HepG2 (cell line): ENCODE results near the gene TRIM72. TPM values are rescaled to one million over a fixed set of nuclear protein-coding genes. Genes with fewer than 3 reads are reported as not detected.

Experiments used
- ATAC-seq: fragments of 200-7000 bp; cut with Tn5 transposase; 3 replicates; pipeline ENCODE4 v1.9.1; 2020; ENCODE audit warnings: mild to moderate bottlenecking, moderate library complexity
- BruUV-seq: library from RNA; stranded (reverse); fragments of 400-500 nt; replicated peaks from 2 replicates; lab custom pipeline; 2021; lab: Mats Ljungman, UMichigan
- CTCF ChIA-PET: fragments of 300-600 bp; formaldehyde crosslinking; extraction: SDS; loops from one replicate; lab custom pipeline; 2021; ENCODE audit warnings: low total read pairs, inconsistent platforms, low intra/inter-chr PET ratio; lab: Yijun Ruan, JAX
- POLR2A ChIA-PET: fragments of 350-600 bp; sonication (Branson Sonifier 250); formaldehyde crosslinking; loops from one replicate; lab custom pipeline; 2020; ENCODE audit warnings: antibody characterized with exemption, inconsistent platforms; lab: Yijun Ruan, JAX
- DNase-seq: peaks from one replicate; pipeline ENCODE4 v3.0.0-alpha.2; 2015; ENCODE audit warnings: low spot score
- FAIRE-seq: peaks from 3 replicates; lab custom pipeline; 2011; peaks lifted over from hg19 to GRCh38; lab: Jason Lieb, UNC
- H2AFZ ChIP-seq: one replicate; pipeline ENCODE4 v1.6.1; 2011; ENCODE audit warnings: low read length, inconsistent platforms
- H3K27ac ChIP-seq: fragments of 300-600 bp; 3 replicates; pipeline ENCODE4 v1.8.0; 2011; ENCODE audit warnings: mixed run types, mild to moderate bottlenecking, mixed read lengths, low read length, inconsistent platforms; ENCODE audit not compliant: insufficient read depth; ENCODE audit errors: extremely low read length
- H3K27me3 ChIP-seq, 2 experiments: fragments of 200-600 bp in 1 of 2; 2 replicates in 1 of 2; 3 replicates in 1 of 2; pipeline versions ENCODE4 v1.6.0 to v1.8.0; 2011; ENCODE audit warnings: low read length in 2 of 2, mild to moderate bottlenecking in 2 of 2, moderate library complexity in 2 of 2, inconsistent platforms in 1 of 2; ENCODE audit not compliant: insufficient read depth in 2 of 2, control insufficient read depth in 1 of 2
- H3K36me3 ChIP-seq, 2 experiments: fragments of 200-600 bp in 1 of 2; replicated peaks in 1 of 2; 2 replicates in 1 of 2; 3 replicates in 1 of 2; pipeline versions ENCODE4 v1.5.1 to v1.8.0; 2011; ENCODE audit warnings: low read length in 2 of 2, inconsistent platforms in 1 of 2; ENCODE audit not compliant: insufficient read depth in 2 of 2, control insufficient read depth in 1 of 2
- H3K4me1 ChIP-seq: 2 replicates; pipeline ENCODE4 v1.5.1; 2012; ENCODE audit warnings: low read length, inconsistent platforms; ENCODE audit not compliant: insufficient read depth
- H3K4me2 ChIP-seq: 2 replicates; pipeline ENCODE4 v1.6.0; 2011; ENCODE audit warnings: low read depth, low read length, inconsistent platforms
- H3K4me3 ChIP-seq, 3 experiments: fragments of 200-600 bp in 1 of 3; sonication (generic), shearing (Covaris generic) in 1 of 3; replicated peaks in 1 of 3; 2 replicates each; pipeline ENCODE4 v1.5.1; 2011 to 2016; ENCODE audit warnings: low read length in 3 of 3, inconsistent platforms in 2 of 3, low read depth in 2 of 3, mild to moderate bottlenecking in 2 of 3, control low read depth in 1 of 3, mixed read lengths in 1 of 3; ENCODE audit not compliant: insufficient read depth in 1 of 3
- H3K79me2 ChIP-seq: one replicate; pipeline ENCODE4 v1.6.1; 2011; ENCODE audit warnings: low read length, inconsistent platforms; ENCODE audit not compliant: insufficient read depth
- H3K9ac ChIP-seq: 2 replicates; pipeline ENCODE4 v1.6.0; 2011; ENCODE audit warnings: mild to moderate bottlenecking, low read depth, low read length, inconsistent platforms; ENCODE audit not compliant: insufficient read depth
- H3K9me3 ChIP-seq: 2 replicates; pipeline ENCODE4 v1.5.1; 2012; ENCODE audit warnings: mild to moderate bottlenecking, low read length
- H4K20me1 ChIP-seq: 2 replicates; pipeline ENCODE4 v1.6.0; 2011; ENCODE audit warnings: inconsistent platforms, mild to moderate bottlenecking, low read length, moderate library complexity; ENCODE audit not compliant: insufficient read depth
- CEBPB ChIP-seq: IDR thresholded peaks from 2 replicates; pipeline ENCODE4 v1.6.1; 2011; ENCODE audit warnings: low read depth, low read length, improper control_type of control experiment, borderline replicate concordance
- EP300 ChIP-seq, 3 experiments: sonication (generic) in 1 of 3; formaldehyde crosslinking in 1 of 3; IDR thresholded peaks; 2 replicates each; pipeline versions ENCODE4 v1.5.1 to v1.6.1; 2011 to 2020; ENCODE audit warnings: low read depth in 2 of 3, low read length in 2 of 3, borderline replicate concordance in 1 of 3, improper control_type of control experiment in 1 of 3, mild to moderate bottlenecking in 1 of 3, missing genetic modification reagents in 1 of 3, moderate library complexity in 1 of 3
- HNF4A ChIP-seq: sonication (generic); formaldehyde crosslinking; IDR thresholded peaks from 2 replicates; pipeline ENCODE4 v1.4.0; 2020; ENCODE audit warnings: missing genetic modification reagents
- IRF2 ChIP-seq: IDR thresholded peaks from 2 replicates; pipeline ENCODE4 v1.6.1; 2018; ENCODE audit warnings: missing genetic modification reagents, missing compliant biosample characterization
- KIAA2018 ChIP-seq: sonication (generic); formaldehyde crosslinking; IDR thresholded peaks from 2 replicates; pipeline ENCODE4 v1.5.0; 2020; ENCODE audit warnings: mild to moderate bottlenecking, missing genetic modification reagents, borderline replicate concordance
- NFYB ChIP-seq: sonication (generic); formaldehyde crosslinking; IDR thresholded peaks from 2 replicates; pipeline ENCODE4 v1.4.0; 2020; ENCODE audit warnings: missing genetic modification reagents
- NR2F1 ChIP-seq, 2 experiments: fragments of 450-650 bp in 1 of 2; formaldehyde crosslinking in 1 of 2; IDR thresholded peaks; 2 replicates each; pipeline versions ENCODE4 v1.5.0 to v1.6.1; 2016 to 2020; ENCODE audit warnings: mild to moderate bottlenecking in 1 of 2, missing compliant biosample characterization in 1 of 2, missing genetic modification reagents in 1 of 2, moderate library complexity in 1 of 2
- PBX3 ChIP-seq: sonication (generic); formaldehyde crosslinking; IDR thresholded peaks from 2 replicates; pipeline ENCODE4 v1.8.1; 2023; ENCODE audit warnings: missing genetic modification reagents, inconsistent platforms, borderline replicate concordance
- SCMH1 ChIP-seq: sonication (generic); formaldehyde crosslinking; IDR thresholded peaks from 2 replicates; pipeline ENCODE4 v1.9.0; 2021; ENCODE audit warnings: missing genetic modification reagents, mild to moderate bottlenecking, borderline replicate concordance
- SOX5 ChIP-seq: IDR thresholded peaks from 2 replicates; pipeline ENCODE4 v1.6.1; 2016; ENCODE audit warnings: borderline replicate concordance
- THRA ChIP-seq: sonication (generic); formaldehyde crosslinking; IDR thresholded peaks from 2 replicates; pipeline ENCODE4 v1.4.0; 2020; ENCODE audit warnings: missing genetic modification reagents, borderline replicate concordance
- ZMYM3 ChIP-seq: sonication (generic); formaldehyde crosslinking; IDR thresholded peaks from 2 replicates; pipeline ENCODE4 v1.5.1; 2020; ENCODE audit warnings: mild to moderate bottlenecking, missing genetic modification reagents
- ZNF256 ChIP-seq: sonication (generic); formaldehyde crosslinking; conservative IDR thresholded peaks from 2 replicates; pipeline ENCODE4 v1.4.0; 2020; ENCODE audit warnings: missing genetic modification reagents
- WGBS: methylation state at CpG from one replicate; pipeline ENCODE4 v1.1.6; 2017; ENCODE audit warnings: low lambda C conversion rate; 5-methylcytosine and 5-hydroxymethylcytosine counted together
- in situ Hi-C: cut with HindIII; loops from 2 replicates; pipeline ENCODE4 v1.10.0; 2017; ENCODE audit warnings: low pct_unique_long_range_greater_than_20kb; ENCODE audit not compliant: extremely low pct_ligation_motif_present
- intact Hi-C: fragments of 100-400 bp; cut with micrococcal nuclease; formaldehyde crosslinking; loops from one replicate; pipeline ENCODE4 v1.10.0; 2022; ENCODE audit not compliant: unreplicated experiment
- polyA plus RNA-seq, 8 experiments: library from polyadenylated mRNA; depleted of rRNA in 3 of 8; stranded (reverse) in 7 of 8; unstranded in 1 of 8; fragments of >200 nt; fragmentation: Illumina TruSeq in 4 of 8; extraction: Trizol in 4 of 8; gene quantifications; 2 replicates each; pipeline versions ENCODE4 v1.2.1 to v1.2.3, GENCODE V29; 2011 to 2016; ENCODE audit warnings: low read depth in 4 of 8, missing spikeins in 1 of 8, mixed read lengths in 1 of 8; ENCODE audit not compliant: insufficient read depth in 1 of 8
- total RNA-seq, 5 experiments: library from RNA; depleted of rRNA; stranded (reverse); fragments of >200 nt; fragmentation: Illumina TruSeq; extraction: Trizol; gene quantifications; 2 replicates each; pipeline ENCODE4 v1.2.3, GENCODE V29; 2016; ENCODE audit warnings: low read depth in 1 of 5

The TRIM72 gene
- total and polyA plus RNA-seq, 2 of the 13 experiments (the other 11 are each of a cell fraction or from before 2014, with no cell fraction given): not detected

- Histone ChIP-seq H4K20me1 (no peaks in the 10 kb centered on the region), H3K4me1 (peaks cover 48% of the 10 kb centered on the region), H3K79me2 (no peaks in the 10 kb centered on the region), H3K27ac (peak overlapping the region; percentile 26), H3K4me2 (peak overlapping the region; percentile 29; the same call in 1 of the 2 replicates), H3K36me3 (no peaks in the 10 kb centered on the region), H3K9ac (no peak overlapping the region), H3K27me3 (0 out of 5 replicates have a peak, but pooled peaks cover 0 to 5% of the 10 kb centered on the region in 2 experiments), H3K4me3 (no peak overlapping the region), H3K9me3 (no peaks in the 10 kb centered on the region), H2AFZ (no peak overlapping the region)
- FAIRE-seq (no peak), DNase-seq (peak; percentile 58), ATAC-seq (peak; percentile 78)
- WGBS: 0% methylated on average over 2 of the region's 2 CpGs
- BruUV-seq: no TSS peak
- ChIA-PET POLR2A (interaction anchor here (1.9 kb wide), 1 partner anchor 11 kb away, joined by 10 read pairs; the partner anchor contains the start of gene FUS), CTCF (no interaction called here)
- in situ Hi-C loops: no loop called here
- intact Hi-C loops: no loop called here
- TF ChIP-seq ZMYM3 (0 out of 2 replicates have a peak, but pooled peaks have one; percentile 57), CEBPB (peak; percentile 71), ZNF256 (CRISPR knock-in tag) (no peak), IRF2 (CRISPR knock-in tag) (no peak), THRA (no peak), SCMH1 (CRISPR knock-in tag) (no peak), NR2F1 (CRISPR knock-in tag; IDR thresholded peaks at IDR 0.05) (peak; percentile 3 to 47; a peak in 2 of 4 replicates), PBX3 (no peak), KIAA2018 (no peak), NFYB (CRISPR knock-in tag) (peak; percentile 40), SOX5 (CRISPR knock-in tag) (peak; percentile 1; the same call in 1 of the 2 replicates), EP300 (IDR thresholded peaks at IDR 0.05; ENCODE audit: low read depth in 2 of 2, low read length in 2 of 2) (no peak), EP300 (CRISPR knock-in tag; IDR thresholded peaks at IDR 0.05; ENCODE audit: borderline replicate concordance) (no peak), HNF4A (CRISPR knock-in tag) (peak; percentile 37; the same call in 1 of the 2 replicates)
Measured at GRCh38 chr16:31168848-31169247, 45.1 kb upstream of the TRIM72 start.
